Endothelial cell of umbilical vein (primary cell): ENCODE results near the gene EYS. TPM values are rescaled to one million over a fixed set of nuclear protein-coding genes. Genes with fewer than 3 reads are reported as not detected.

ENCODE experiments used
- BruUV-seq: library from RNA; stranded (reverse); fragments of 400-500 nt; replicated peaks from 2 replicates; lab custom pipeline; 2021; lab: Mats Ljungman, UMichigan
- CTCF ChIA-PET: fragments of 300-600, 350-600 bp; sonication (Branson Sonifier 250); formaldehyde crosslinking; loops from one replicate; lab custom pipeline; 2021; ENCODE audit warnings: antibody characterized with exemption, inconsistent platforms; lab: Charles Lee
- POLR2A ChIA-PET: fragments of 300-600, 350-600 bp; sonication (Branson Sonifier 250); formaldehyde crosslinking; loops from one replicate; lab custom pipeline; 2021; ENCODE audit warnings: antibody characterized with exemption, inconsistent platforms; lab: Charles Lee
- DNase-seq: peaks from one replicate; pipeline ENCODE4 v3.0.0-alpha.2; 2011; ENCODE audit warnings: low read depth, low spot score
- FAIRE-seq: peaks from 2 replicates; lab custom pipeline; 2011; peaks lifted over from hg19 to GRCh38; lab: Jason Lieb, UNC
- H2AFZ ChIP-seq: 2 replicates; pipeline ENCODE4 v1.6.0; 2012; ENCODE audit warnings: low read depth, low read length, control low read depth, inconsistent platforms
- H3K27ac ChIP-seq: 2 replicates; pipeline ENCODE4 v1.5.1; 2011; ENCODE audit warnings: low read depth, mild to moderate bottlenecking, control low read depth, low read length, moderate library complexity; ENCODE audit not compliant: insufficient read depth
- H3K27me3 ChIP-seq, 2 experiments: 2 replicates each; pipeline versions ENCODE4 v1.6.0 to v1.6.1; 2011; ENCODE audit warnings: low read length in 2 of 2, mixed read lengths in 1 of 2; ENCODE audit not compliant: control insufficient read depth in 2 of 2, insufficient read depth in 2 of 2
- H3K36me3 ChIP-seq, 2 experiments: 2 replicates in 1 of 2; 3 replicates in 1 of 2; pipeline ENCODE4 v1.5.1; 2011; ENCODE audit warnings: low read length in 2 of 2, mild to moderate bottlenecking in 1 of 2, moderate library complexity in 1 of 2; ENCODE audit not compliant: control insufficient read depth in 2 of 2, insufficient read depth in 2 of 2; ENCODE audit errors: extremely low read depth in 1 of 2
- H3K4me1 ChIP-seq: 3 replicates; pipeline ENCODE4 v1.5.1; 2011; ENCODE audit warnings: mild to moderate bottlenecking, low read length; ENCODE audit not compliant: control insufficient read depth, insufficient read depth; ENCODE audit errors: extremely low read depth
- H3K4me2 ChIP-seq: 2 replicates; pipeline ENCODE4 v1.6.1; 2011; ENCODE audit warnings: low read length, control low read depth, mixed read lengths; ENCODE audit not compliant: insufficient read depth
- H3K4me3 ChIP-seq, 3 experiments: fragments of 200-600 bp in 1 of 3; sonication (generic), shearing (Covaris generic) in 1 of 3; replicated peaks in 1 of 3; 2 replicates each; pipeline ENCODE4 v1.5.1; 2011 to 2016; ENCODE audit warnings: control low read depth in 3 of 3, low read length in 3 of 3, mild to moderate bottlenecking in 2 of 3, inconsistent platforms in 1 of 3, low read depth in 1 of 3, moderate library complexity in 1 of 3; ENCODE audit not compliant: insufficient read depth in 1 of 3
- H3K79me2 ChIP-seq: 2 replicates; pipeline ENCODE4 v1.6.0; 2012; ENCODE audit warnings: low read length, inconsistent platforms; ENCODE audit not compliant: control insufficient read depth, insufficient read depth
- H3K9ac ChIP-seq: replicated peaks from 2 replicates; pipeline ENCODE3; 2011; ENCODE audit warnings: low read length, control low read depth; ENCODE audit not compliant: insufficient read depth; ENCODE audit errors: extremely low read depth
- H3K9me1 ChIP-seq: replicated peaks from 3 replicates; pipeline ENCODE4 v1.6.0; 2011; ENCODE audit warnings: mild to moderate bottlenecking, low read length; ENCODE audit not compliant: control insufficient read depth, insufficient read depth; ENCODE audit errors: extremely low read depth
- H3K9me3 ChIP-seq: replicated peaks from 2 replicates; pipeline ENCODE4 v1.5.1; 2012; ENCODE audit warnings: low read length, inconsistent platforms; ENCODE audit not compliant: control insufficient read depth, insufficient read depth
- H4K20me1 ChIP-seq: replicated peaks from 2 replicates; pipeline ENCODE3; 2011; ENCODE audit warnings: mild to moderate bottlenecking, low read length; ENCODE audit not compliant: control insufficient read depth, insufficient read depth; ENCODE audit errors: extremely low read depth
- EZH2 ChIP-seq: IDR thresholded peaks from 2 replicates; pipeline ENCODE4 v1.6.1; 2012; ENCODE audit warnings: borderline replicate concordance, low read depth, mild to moderate bottlenecking, moderate library complexity, low read length, inconsistent platforms; ENCODE audit not compliant: severe bottlenecking
- FOS ChIP-seq: IDR thresholded peaks from 2 replicates; pipeline ENCODE4 v1.6.1; 2011; ENCODE audit warnings: mild to moderate bottlenecking, low read length, moderate library complexity, borderline replicate concordance; ENCODE audit not compliant: insufficient read depth
- GATA2 ChIP-seq: IDR thresholded peaks from 2 replicates; pipeline ENCODE4 v1.7.0; 2011; ENCODE audit warnings: low read depth, mild to moderate bottlenecking, moderate library complexity, mixed read lengths, low read length; ENCODE audit not compliant: insufficient read length, insufficient read depth
- JUN ChIP-seq: IDR thresholded peaks from 2 replicates; pipeline ENCODE4 v1.6.1; 2011; ENCODE audit warnings: borderline replicate concordance, low read depth; ENCODE audit not compliant: insufficient read length, insufficient read depth
- MYC ChIP-seq: IDR thresholded peaks from one replicate; pipeline ENCODE4 v1.6.1; 2011; ENCODE audit warnings: mild to moderate bottlenecking, low read depth, low read length
- POLR2A ChIP-seq: IDR thresholded peaks from 2 replicates; pipeline ENCODE4 v1.6.1; 2012; ENCODE audit warnings: low read depth, mild to moderate bottlenecking, control low read depth, low read length
- POLR2AphosphoS5 ChIP-seq: IDR thresholded peaks from 2 replicates; pipeline ENCODE4 v1.6.1; 2012; ENCODE audit warnings: low read depth, mild to moderate bottlenecking, control low read depth, low read length, moderate library complexity; ENCODE audit not compliant: insufficient read depth
- dilution Hi-C: fragments of 300-500 bp; cut with MboI; formaldehyde crosslinking; loops from one replicate; pipeline ENCODE4 v1.15.0; 2019; ENCODE audit warnings: low sequenced_read_pairs; ENCODE audit not compliant: extremely low pct_ligation_motif_present
- intact Hi-C: fragments of 100-400 bp; cut with micrococcal nuclease; formaldehyde crosslinking; loops from one replicate; pipeline ENCODE4 v1.10.0; 2022
- polyA plus RNA-seq, 4 experiments: library from polyadenylated mRNA; depleted of rRNA in 3 of 4; stranded (reverse) in 3 of 4; unstranded in 1 of 4; fragments of >200 nt; gene quantifications; 2 replicates each; pipeline versions ENCODE4 v1.2.1 to v1.2.3, GENCODE V29; 2011 to 2012; ENCODE audit warnings: missing spikeins in 1 of 4
- total RNA-seq: library from RNA; stranded (reverse); gene quantifications from 2 replicates; pipeline ENCODE4 v1.2.3, GENCODE V29; 2021
- TF ChIP-seq, protein P1 (sequence below), 2 donors: IDR thresholded peaks; 1 replicate in 1 of 2; 2 replicates in 1 of 2; pipeline ENCODE4 v1.5.1; 2011; ENCODE audit warnings: low read length in 2 of 2, mild to moderate bottlenecking in 2 of 2, moderate library complexity in 2 of 2, control low read depth in 1 of 2, inconsistent platforms in 1 of 2, low read depth in 1 of 2; ENCODE audit not compliant: insufficient read depth in 1 of 2; ENCODE audit errors: extremely low read depth in 1 of 2
- TF ChIP-seq, protein P2 (sequence below): IDR thresholded peaks from 2 replicates; pipeline ENCODE4 v1.6.1; 2011; ENCODE audit not compliant: insufficient read depth, insufficient read length

The EYS gene
- total and polyA plus RNA-seq, 2 donors (not counting 3 experiments of a cell fraction or from before 2014, with no cell fraction given), result 0.01 to 0.27 TPM

DNA sequence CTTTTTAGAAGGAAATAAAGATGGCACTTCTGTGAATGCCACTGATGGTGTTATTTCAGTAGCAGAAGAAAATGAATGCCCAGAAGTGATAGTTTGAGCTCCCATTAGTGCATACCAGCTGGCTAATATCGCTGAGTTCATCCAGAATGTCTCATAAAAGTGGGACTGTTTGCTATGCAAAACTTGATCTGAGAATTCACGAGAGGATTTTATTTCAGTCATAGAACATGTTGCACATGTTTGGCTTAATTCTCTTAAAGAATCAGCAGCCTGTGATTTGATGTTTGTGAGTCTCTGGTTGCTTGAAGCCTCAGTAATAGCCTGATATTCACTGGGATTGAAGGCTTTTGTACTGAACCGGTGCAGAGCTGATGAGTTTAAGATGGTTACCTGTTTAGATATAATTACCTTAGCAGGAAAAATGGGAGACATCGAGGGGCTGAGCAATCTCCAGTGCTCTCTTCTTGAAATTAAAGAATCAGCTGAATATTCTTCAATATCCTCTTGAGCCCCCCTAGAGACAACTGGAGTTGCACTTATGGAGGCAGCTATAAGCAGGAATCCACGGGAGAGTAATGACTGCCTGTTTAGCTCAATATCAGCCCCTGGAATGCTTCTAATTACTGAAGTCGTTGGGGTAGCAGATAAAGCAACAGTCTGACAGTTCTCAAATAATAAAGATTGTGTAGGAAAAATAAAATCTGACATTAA, 1115.9 kb downstream of the EYS start:
- TF ChIP-seq, protein P1, sequence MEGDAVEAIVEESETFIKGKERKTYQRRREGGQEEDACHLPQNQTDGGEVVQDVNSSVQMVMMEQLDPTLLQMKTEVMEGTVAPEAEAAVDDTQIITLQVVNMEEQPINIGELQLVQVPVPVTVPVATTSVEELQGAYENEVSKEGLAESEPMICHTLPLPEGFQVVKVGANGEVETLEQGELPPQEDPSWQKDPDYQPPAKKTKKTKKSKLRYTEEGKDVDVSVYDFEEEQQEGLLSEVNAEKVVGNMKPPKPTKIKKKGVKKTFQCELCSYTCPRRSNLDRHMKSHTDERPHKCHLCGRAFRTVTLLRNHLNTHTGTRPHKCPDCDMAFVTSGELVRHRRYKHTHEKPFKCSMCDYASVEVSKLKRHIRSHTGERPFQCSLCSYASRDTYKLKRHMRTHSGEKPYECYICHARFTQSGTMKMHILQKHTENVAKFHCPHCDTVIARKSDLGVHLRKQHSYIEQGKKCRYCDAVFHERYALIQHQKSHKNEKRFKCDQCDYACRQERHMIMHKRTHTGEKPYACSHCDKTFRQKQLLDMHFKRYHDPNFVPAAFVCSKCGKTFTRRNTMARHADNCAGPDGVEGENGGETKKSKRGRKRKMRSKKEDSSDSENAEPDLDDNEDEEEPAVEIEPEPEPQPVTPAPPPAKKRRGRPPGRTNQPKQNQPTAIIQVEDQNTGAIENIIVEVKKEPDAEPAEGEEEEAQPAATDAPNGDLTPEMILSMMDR (IDR thresholded peaks at IDR 0.05; ENCODE audit: extremely low read depth in 1 of 2, insufficient read depth in 1 of 2, low read depth in 1 of 2, low read length in 2 of 2), result no peak
- TF ChIP-seq JUN, result no peak
- TF ChIP-seq FOS, result no peak
- no peak for TF ChIP-seq EZH2
- no peak overlapping the region for H3K4me2 ChIP-seq
- no peaks in the 10 kb centered on the region for H3K9me3 ChIP-seq
- H3K27ac ChIP-seq, result no peak overlapping the region
- DNase-seq, result no peak
- POLR2A ChIA-PET, result no interaction called here
- CTCF ChIA-PET, result no interaction called here
- no peaks in the 10 kb centered on the region for H3K9me1 ChIP-seq
- H3K27me3 ChIP-seq, result no peaks in the 10 kb centered on the region
- H3K9ac ChIP-seq, result no peak overlapping the region
- no peaks in the 10 kb centered on the region for H3K36me3 ChIP-seq
- no peak overlapping the region for H2AFZ ChIP-seq
- intact Hi-C loops, result no loop called here
- no peaks in the 10 kb centered on the region for H3K4me1 ChIP-seq
- FAIRE-seq, result no peak
- BruUV-seq, result no TSS peak
- H3K4me3 ChIP-seq, result no peak overlapping the region
- no peaks in the 10 kb centered on the region for H3K79me2 ChIP-seq
- dilution Hi-C loops, result no loop called here
- H4K20me1 ChIP-seq, result no peaks in the 10 kb centered on the region

DNA sequence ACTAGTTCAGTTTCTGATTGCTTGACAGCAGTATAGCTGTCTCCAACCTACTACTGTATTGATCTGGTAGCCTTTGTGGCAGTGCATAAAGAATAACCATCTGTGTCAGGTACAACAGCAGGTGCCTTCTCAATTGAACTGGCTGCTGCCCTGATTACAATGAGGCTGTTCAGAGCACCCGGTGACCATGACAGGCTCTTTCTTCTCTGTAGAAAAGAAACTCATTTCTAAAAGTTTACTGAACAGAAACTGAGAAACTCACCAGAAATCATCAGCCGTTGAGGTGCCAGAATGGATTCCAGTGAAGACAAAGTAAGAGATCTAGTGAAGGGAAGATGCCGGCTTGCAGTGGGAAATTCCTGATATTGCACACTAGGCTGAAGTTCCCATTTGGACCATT, 1117.1 kb downstream of the EYS start:
- no peak for FAIRE-seq
- H3K9me3 ChIP-seq, result no peaks in the 10 kb centered on the region
- H3K27ac ChIP-seq, result no peak overlapping the region
- no peak overlapping the region for H3K9ac ChIP-seq
- TF ChIP-seq GATA2 (no peak), FOS (no peak), MYC (no peak), EZH2 (no peak), JUN (no peak), POLR2A (no peak), POLR2AphosphoS5 (no peak)
- TF ChIP-seq, protein P1 (IDR thresholded peaks at IDR 0.05; ENCODE audit: extremely low read depth in 1 of 2, insufficient read depth in 1 of 2, low read depth in 1 of 2, low read length in 2 of 2), result no peak
- TF ChIP-seq, protein P2, sequence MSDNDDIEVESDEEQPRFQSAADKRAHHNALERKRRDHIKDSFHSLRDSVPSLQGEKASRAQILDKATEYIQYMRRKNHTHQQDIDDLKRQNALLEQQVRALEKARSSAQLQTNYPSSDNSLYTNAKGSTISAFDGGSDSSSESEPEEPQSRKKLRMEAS, result no peak
- intact Hi-C loops (no loop called here), dilution Hi-C loops (no loop called here)
- POLR2A ChIA-PET, result no interaction called here
- H3K4me1 ChIP-seq, result no peaks in the 10 kb centered on the region
- no peaks in the 10 kb centered on the region for H3K9me1 ChIP-seq
- H3K27me3 ChIP-seq, result no peaks in the 10 kb centered on the region
- no peaks in the 10 kb centered on the region for H3K79me2 ChIP-seq
- no TSS peak for BruUV-seq
- no peaks in the 10 kb centered on the region for H3K36me3 ChIP-seq
- no peak for DNase-seq
- no peak overlapping the region for H2AFZ ChIP-seq
- H3K4me3 ChIP-seq, result no peak overlapping the region
- H4K20me1 ChIP-seq, result no peaks in the 10 kb centered on the region
- CTCF ChIA-PET, result no interaction called here
- H3K4me2 ChIP-seq, result no peak overlapping the region
